Measurements from ENCODE around the gene ZBTB42.

- TF ChIP-seq, protein P1, sequence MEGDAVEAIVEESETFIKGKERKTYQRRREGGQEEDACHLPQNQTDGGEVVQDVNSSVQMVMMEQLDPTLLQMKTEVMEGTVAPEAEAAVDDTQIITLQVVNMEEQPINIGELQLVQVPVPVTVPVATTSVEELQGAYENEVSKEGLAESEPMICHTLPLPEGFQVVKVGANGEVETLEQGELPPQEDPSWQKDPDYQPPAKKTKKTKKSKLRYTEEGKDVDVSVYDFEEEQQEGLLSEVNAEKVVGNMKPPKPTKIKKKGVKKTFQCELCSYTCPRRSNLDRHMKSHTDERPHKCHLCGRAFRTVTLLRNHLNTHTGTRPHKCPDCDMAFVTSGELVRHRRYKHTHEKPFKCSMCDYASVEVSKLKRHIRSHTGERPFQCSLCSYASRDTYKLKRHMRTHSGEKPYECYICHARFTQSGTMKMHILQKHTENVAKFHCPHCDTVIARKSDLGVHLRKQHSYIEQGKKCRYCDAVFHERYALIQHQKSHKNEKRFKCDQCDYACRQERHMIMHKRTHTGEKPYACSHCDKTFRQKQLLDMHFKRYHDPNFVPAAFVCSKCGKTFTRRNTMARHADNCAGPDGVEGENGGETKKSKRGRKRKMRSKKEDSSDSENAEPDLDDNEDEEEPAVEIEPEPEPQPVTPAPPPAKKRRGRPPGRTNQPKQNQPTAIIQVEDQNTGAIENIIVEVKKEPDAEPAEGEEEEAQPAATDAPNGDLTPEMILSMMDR (IDR thresholded peaks at IDR 0.05), result no peak
- no peak for TF ChIP-seq EZH2 (IDR thresholded peaks at IDR 0.05; ENCODE audit: borderline replicate concordance, insufficient read depth, low read depth, low read length, poor library complexity, severe bottlenecking)
Measured at GRCh38 chr14:104826861-104827176, 25.9 kb downstream of the ZBTB42 start.
